ENCODE results near the gene ALDH8A1.

ALDH8A1 gene

DNA sequence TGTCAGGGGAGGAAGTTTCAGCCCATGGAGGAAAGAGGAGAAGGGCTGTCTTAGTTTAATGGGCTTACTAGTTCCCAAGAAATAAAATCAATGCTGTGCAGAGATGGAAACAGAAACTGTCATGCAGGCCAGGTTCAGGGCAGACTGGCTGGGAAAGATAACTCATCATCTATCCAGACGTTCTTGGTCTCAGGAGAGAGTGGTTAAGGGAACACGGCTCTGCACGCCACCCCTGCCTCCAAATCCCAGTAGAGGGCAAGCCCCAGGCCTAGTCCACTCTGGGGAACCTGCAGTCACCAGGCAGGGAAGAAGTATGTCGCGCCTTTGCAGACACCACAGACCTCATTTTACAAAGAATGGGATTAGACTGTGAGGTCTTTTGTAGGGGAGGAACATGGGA is 12.5 kb downstream of the ALDH8A1 start:
- Histone ChIP-seq H3K4me3 (no peak overlapping the region), H3K27ac (no peak overlapping the region)
- no peak for TF ChIP-seq CTCF (IDR thresholded peaks at IDR 0.05)
- DNase-seq (ENCODE audit: low spot score): no peak

GRCh38 chr6:134936931-134937330 is 13.0 kb downstream of the ALDH8A1 start:
- no peak for DNase-seq (ENCODE audit: low spot score)
- no peak for TF ChIP-seq CTCF (IDR thresholded peaks at IDR 0.05)
- Histone ChIP-seq H3K27ac (no peak overlapping the region), H3K4me3 (no peak overlapping the region)

DNA sequence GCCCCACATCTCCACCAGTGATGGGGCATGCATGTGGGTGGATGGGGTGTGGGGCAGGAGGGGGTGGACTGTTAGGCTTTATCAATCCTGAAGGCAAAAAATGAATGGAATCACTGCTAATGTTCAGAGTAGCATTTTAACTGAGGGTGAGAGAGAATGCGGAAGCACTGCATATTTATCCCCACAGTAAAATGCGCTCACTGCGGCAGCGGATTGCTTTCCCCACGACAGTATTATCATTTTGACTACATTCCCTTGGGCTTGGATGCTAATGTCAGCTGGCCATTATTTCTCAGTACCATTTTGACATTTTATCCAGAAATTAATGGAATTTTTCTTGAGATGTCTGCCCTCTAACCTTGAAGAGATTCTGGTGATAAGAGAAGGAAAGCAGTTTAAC is 13.4 kb downstream of the ALDH8A1 start:
- DNase-seq (ENCODE audit: low spot score): no peak
- no peak overlapping the region for H3K27ac ChIP-seq
- no peak for TF ChIP-seq CTCF (IDR thresholded peaks at IDR 0.05)
- no peak overlapping the region for H3K4me3 ChIP-seq

GRCh38 chr6:134934793-134935485 is 15.0 kb downstream of the ALDH8A1 start:
- no peak for TF ChIP-seq CTCF (IDR thresholded peaks at IDR 0.05)
- DNase-seq (ENCODE audit: low spot score): no peak
- no peak overlapping the region for H3K27ac ChIP-seq
- H3K4me3 ChIP-seq: no peak overlapping the region

GRCh38 chr6:134932535-134933470 is 17.1 kb downstream of the ALDH8A1 start:
- Histone ChIP-seq H3K4me3 (no peak overlapping the region), H3K27ac (no peak overlapping the region)
- no peak for TF ChIP-seq CTCF (IDR thresholded peaks at IDR 0.05)
- no peak for DNase-seq (ENCODE audit: low spot score)

DNA sequence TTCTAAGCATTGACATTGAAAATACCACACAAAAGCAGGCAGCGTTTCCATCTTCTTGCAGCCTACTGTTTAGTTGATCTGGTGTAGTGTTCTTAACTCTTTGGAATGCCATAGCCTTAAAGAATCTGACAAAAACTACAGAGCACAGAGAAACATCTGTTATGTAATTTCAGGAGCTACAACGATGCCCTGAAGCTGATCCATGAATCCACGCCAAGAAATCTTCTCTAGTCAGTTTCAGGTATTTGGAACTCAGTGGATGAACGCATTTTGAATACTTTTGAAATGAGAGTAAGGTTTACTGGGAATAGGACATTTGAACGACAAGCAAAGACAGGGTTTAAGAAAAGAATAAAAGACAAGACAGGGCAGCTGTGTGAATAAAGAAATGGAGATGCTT is 17.8 kb downstream of the ALDH8A1 start:
- TF ChIP-seq CTCF (IDR thresholded peaks at IDR 0.05): no peak
- no peak for DNase-seq (ENCODE audit: low spot score)
- H3K27ac ChIP-seq: no peak overlapping the region

More for the DNA sequence above, 17.8 kb downstream of the ALDH8A1 start:
- H3K4me3 ChIP-seq: no peak overlapping the region

All from coronary artery (tissue), 2 donors.